GM21576 (cell line): ENCODE measurements around the gene IL12RB1.
"Not testable (repeated sequence)": the region's sequence is repeated elsewhere in the genome, so short reads cannot be mapped to it uniquely, and the experiment has no call there.

ENCODE experiments used
- ATAC-seq: cut with Tn5 transposase; IDR thresholded peaks from one replicate; pipeline ENCODE4 v1.9.1; 2021; ENCODE audit warnings: mild to moderate bottlenecking, moderate library complexity; ENCODE audit not compliant: unreplicated experiment

IL12RB1 gene

DNA sequence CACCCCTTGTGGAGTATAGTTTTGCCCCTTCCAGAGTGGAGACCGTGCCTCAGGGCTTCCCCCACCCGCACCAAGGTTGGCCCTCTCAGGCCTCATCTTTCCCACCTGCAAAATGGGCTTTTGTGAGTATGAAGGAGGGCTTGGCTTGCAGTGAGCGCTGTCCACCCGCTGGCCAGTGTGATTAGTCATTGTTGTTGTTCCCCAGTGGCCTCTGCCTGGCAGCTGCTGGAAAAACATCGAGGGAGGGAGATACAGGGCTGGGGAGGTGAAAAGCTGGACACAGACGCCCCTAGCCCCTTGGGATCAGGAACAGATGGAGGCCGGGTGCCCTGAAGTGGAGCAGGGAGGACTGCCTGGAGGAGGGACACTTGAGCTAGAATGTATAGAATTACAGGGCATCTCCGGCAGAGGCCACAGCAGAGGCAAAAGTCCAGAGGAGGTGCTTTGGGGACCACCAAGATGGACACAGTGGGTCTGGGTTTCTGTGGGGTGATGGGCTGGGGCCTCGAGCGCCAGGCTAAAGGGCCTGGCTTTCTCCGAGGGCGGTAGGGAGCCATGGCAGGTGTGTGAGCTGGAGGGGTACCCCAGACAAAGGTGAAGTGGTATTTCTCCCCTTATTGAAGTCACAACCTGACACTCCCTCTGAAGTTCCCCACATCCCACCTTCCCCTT lies 3.9 kb upstream of the IL12RB1 start:
- no peak for ATAC-seq

GRCh38 chr19:18089726-18090125 lies 3.0 kb upstream of the IL12RB1 start:
- no peak for ATAC-seq

DNA sequence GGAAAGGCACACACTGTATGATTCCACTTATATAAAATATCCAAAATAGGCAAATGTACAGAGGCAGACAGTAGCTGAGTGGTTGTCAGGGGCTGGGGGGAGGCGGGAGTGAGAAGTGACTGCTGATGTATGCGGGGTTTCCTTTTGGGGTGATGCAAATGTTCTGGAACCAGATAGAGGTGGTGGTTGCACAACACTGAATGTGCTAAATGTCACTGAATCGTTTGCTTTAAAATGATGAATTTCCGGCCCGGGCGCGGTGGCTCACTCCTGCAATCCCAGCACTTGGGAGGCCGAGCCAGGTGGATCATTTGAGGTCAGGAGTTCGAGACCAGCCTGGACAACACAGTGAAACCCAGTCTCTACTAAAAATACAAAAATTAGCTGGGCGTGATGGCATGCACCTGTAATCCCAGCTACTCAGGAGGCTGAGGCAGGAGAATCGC lies 2.4 kb upstream of the IL12RB1 start:
- ATAC-seq: not testable (repeated sequence)

GRCh38 chr19:18085702-18086457 lies 854 bp downstream of the IL12RB1 start:
- ATAC-seq: no peak

DNA sequence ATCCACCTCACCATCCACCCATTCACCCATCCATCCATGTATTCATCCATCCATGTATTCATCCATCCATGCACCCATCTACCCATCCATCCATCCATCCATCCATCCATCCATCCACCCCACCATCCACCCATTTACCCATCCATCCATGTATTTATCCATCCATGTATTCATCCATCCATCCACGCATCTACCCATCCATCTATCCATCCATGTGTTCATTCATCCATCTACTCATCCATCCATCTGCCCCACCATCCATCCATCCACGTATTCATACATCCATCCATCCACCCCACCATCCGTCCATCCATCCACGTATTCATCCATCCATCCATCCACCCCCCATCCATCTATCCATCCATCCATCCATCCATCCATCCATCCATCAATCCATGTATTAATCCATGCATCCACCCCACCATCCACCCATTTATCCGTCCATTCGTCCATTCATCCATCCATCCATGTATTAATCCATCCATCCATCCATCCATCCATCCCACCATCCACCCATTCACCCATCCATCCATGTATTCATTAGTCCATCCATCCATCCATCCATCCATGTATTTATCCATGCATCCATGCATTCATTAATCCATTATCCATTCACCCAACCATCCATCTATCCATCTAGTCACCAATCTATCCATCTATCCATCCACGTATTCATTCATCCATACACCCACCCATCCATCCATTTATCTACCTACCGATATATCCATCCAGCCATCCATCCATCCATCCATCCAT lies 2.6 kb downstream of the IL12RB1 start:
- no peak for ATAC-seq

DNA sequence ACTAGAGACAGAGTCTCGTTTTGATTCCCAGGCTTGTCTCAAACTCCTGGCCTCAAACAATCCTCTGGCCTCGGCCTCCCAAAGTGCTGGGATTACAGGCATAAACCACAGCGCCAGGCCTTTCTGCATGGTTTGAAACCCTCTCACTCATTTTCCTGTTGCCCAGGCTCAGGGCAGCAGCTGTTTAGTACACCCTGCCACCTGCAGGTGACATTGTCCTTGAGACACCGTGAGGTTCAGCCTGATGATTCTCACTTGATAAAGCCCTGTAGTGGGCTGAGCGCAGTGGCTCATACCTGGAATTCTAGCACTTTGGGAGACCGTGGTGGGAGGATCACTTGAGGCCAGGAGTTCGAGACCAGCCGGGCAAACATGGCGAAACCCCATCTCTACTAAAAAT lies 12.5 kb downstream of the IL12RB1 start:
- ATAC-seq: no peak

DNA sequence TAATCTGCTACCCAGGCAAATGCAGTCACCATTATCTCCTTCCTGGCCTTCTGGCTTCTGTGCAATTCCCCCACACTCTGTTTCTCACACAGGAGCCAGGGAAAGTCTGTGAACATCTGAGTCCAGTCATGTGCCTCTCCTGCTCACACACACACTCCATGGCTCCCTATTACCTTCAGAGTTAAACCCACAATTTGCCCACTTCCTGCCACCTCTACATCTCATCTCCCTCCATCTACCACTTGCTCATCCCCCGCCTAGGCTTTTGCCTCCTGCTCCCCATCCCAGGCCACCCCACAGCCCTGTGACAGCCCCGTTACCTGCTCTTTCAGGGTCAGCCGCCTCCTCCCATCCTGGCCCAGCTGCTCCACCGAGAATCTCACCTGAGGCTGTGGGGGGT lies 13.5 kb downstream of the IL12RB1 start:
- no peak for ATAC-seq

DNA sequence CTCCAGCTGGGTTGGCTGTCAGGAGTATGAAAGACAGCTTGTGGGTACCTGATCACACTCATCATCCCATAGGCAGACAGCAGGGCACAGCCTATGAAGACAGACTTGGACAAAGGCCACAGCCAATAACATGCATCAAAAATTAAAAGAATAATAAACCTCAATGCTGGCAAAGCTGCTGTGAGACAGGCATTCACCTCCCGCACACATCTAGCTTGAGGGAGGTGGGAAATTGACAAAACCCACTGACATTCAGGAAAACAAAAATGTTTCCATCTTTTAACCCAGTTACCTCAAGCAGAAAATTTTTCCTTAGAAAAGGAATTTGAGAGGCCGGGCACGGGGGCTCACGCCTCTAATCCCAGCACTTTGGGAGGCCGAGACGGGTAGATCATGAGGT lies 14.4 kb downstream of the IL12RB1 start:
- no peak for ATAC-seq

GRCh38 chr19:18070181-18070580 lies 16.6 kb downstream of the IL12RB1 start:
- no peak for ATAC-seq

DNA sequence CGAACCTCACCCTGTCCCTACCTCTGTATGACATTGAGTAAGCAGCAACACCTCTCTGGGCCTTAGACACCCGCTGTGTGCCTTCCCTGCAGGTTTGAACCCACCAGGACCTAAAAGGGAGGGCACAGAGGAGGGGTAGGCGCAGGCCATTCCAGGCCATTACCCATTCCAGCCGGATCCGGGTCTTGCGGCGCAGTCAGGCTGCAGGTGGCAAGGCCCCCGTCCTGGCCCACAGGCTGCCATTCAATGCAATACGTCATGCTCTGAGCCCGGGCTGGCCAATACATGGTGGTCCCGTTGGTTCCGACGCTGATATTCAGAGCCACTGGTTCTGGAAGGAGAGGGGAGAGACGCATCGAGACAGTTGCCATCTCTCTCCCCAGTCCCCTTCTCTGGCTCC lies 17.4 kb downstream of the IL12RB1 start:
- ATAC-seq: no peak

DNA sequence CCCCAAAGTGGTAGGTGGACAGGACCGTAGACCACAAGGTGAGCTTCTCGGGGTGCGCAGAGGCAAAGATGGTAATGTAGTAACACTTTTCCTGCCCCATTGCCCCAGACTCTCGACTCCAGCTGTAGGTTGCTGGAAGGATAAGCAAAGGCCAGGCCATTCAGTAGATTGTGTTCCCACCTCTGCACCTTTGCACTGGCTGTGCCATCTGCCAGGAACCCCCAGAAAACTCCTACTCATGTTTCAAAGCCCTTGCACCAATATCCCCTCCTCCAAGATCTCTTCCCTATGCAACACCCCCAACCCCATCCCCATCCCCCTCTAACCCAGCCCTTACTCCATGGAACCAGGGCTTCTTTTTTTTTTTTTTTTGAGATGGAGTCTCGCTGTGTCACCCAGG lies 18.3 kb downstream of the IL12RB1 start:
- no peak for ATAC-seq

DNA sequence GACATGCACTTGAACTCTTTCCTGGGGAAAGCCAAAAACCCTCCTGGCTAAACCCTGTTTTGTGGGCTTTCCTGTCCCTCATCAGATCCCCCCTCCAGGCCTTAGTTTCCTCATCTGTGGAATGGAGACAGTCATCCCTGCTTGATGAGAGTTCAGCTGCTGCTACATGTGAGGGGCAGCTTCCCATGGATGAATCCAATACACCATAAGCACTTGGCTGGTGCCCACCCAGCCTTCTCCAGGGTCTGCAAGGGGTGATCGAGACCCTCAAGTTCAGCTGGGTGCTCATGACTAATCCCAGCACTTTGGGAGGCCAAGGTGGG lies 21.6 kb downstream of the IL12RB1 start:
- no peak for ATAC-seq

GRCh38 chr19:18063463-18063862 lies 23.3 kb downstream of the IL12RB1 start:
- no peak for ATAC-seq

- ATAC-seq: no peak
These were observed 24.7 kb downstream of the IL12RB1 start for GRCh38 chr19:18062028-18062427.

GRCh38 chr19:18060472-18060871 lies 26.3 kb downstream of the IL12RB1 start:
- no peak for ATAC-seq

- no peak for ATAC-seq
These were observed 26.8 kb downstream of the IL12RB1 start for GRCh38 chr19:18059902-18060301.

DNA sequence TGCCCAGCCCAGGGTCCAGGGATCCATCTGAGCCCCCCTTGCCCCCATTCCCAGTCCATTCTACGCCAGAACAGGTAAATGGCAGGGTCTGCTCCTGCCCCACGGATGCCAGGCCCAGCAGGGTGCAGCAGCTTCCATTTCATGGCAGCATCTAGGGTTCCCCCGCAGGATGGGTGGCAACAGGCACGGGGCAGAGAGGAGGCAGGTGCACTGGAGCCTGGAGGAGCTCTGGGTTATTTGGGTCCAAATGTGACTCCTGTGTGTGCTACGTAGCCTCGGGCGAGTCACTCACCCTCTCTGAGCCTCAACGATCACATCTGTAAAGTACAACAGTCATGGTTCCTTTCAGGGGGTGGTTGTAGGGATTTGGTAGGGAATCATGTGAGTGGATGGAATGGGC lies 27.4 kb downstream of the IL12RB1 start:
- no peak for ATAC-seq

- ATAC-seq: no peak
These were observed 28.3 kb downstream of the IL12RB1 start for GRCh38 chr19:18058208-18059009.

DNA sequence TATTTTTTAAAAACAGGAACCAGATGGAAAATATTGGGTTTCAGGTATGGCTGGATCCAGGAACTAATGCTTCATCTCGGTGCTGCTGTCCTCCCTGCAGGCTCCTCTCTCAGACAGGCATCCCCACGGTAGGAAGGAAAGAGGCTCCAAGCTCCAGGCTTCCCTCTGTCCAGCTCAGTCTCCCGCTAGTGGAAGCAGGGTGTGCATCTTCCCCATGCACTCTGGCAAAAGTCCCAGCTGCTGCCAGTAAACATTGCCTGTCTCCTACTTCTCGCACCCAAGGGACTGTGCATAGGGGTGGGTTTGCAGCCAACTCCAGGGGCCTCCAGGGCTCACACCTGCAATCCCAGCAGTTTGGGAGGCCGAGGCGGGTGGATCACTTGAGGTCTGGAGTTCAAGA lies 29.2 kb downstream of the IL12RB1 start:
- no peak for ATAC-seq

- no peak for ATAC-seq
These were observed 30.8 kb downstream of the IL12RB1 start for GRCh38 chr19:18055967-18056366.

DNA sequence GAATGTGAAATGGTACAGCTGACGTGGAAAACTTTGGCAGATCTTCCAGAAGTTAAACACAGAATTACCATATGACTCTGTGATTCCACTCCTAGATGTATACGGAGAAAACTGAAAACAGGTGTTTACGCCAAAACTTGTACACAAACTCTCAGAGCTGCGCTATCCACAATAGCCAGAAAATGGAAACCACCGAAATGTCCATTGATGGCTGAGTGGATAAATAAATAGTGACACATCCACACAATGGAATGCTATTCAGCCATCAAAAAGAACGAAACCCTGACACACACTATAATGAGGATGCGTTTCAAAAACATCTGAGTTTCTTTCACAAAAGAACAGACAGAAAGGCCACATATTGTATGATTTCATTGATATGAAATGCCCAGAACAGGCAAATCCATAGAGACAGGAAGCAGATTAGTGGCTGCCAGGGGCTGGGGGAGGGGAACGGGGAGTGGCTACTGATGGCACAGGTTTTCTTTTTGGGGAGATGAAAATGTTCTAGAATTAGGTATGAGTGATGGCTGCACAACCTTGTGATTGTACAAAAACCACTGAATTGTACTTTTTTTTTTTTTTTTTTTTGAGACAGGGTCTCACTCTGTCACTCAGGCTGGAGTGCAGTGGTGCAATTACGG lies 33.0 kb downstream of the IL12RB1 start:
- no peak for ATAC-seq
